Measurements from ENCODE around the gene ZNF750. TPM values are rescaled to one million over a fixed set of nuclear protein-coding genes. Genes with fewer than 3 reads are reported as not detected.

ZNF750 gene
- total RNA-seq, 2 experiments from 2014 or later: not detected

DNA sequence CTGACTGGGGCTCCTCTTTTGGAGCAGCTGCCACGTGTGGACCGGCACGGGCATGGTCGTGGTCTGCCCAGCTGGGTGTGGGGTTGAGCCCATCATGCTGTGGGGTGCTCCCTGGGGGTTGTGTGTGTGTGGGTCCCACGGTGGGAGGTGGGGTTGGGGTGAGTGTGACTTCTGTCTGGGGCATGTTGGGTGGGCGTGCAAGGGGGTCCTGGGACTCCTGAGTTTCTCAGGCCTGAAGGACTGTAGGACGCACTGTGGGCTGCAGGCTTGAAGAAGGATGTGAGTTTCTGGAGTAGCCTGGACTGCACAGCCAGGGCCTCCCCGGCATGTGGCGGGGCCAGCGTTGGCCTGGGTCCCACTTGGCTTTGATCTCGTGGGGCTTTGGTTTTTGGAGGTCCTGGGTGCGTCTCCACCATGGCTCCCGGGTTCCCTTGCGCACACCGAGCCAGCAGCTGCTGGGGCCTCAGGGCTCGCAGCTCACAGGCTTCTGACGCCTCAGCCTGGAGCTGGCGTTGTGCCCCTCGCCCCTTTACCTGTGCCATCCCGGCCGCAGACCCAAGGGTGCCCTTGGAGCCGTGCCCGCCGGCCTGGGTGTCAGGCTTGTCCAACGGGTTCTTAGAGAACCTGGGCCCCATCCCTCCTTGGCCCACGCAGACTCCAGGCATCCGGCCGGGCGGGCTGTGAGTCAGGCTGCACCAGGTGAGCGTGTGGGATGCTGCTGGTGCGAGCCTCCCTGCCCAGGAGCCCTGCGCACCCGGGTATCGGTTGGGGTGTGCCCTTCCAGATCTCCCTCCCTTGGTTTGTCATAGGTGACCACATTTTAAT is 34.4 kb upstream of the ZNF750 start:
- H3K9me3 Mint-ChIP-seq: no peaks in the 10 kb centered on the region
- DNase-seq (no peak), ATAC-seq (ENCODE audit: poor library complexity) (no peak)
- Histone ChIP-seq H3K9me3 (ENCODE audit: control insufficient read depth in 1 of 2, insufficient read depth in 1 of 2, low read length in 2 of 2) (no peaks in the 10 kb centered on the region), H3K27ac (ENCODE audit: low read depth in 1 of 2, low read length in 2 of 2) (no peak overlapping the region), H3K36me3 (ENCODE audit: insufficient read depth, low read length) (peaks cover 46% of the 10 kb centered on the region), H3K4me3 (ENCODE audit: low read length) (no peak overlapping the region), H3K27me3 (ENCODE audit: control insufficient read depth in 1 of 2, insufficient read depth in 2 of 2, low read length in 2 of 2) (no peaks in the 10 kb centered on the region), H3K4me1 (ENCODE audit: insufficient read depth, low read length) (peaks cover 23% of the 10 kb centered on the region)
- no peaks in the 10 kb centered on the region for H3K27me3 Mint-ChIP-seq
- peaks cover 12% of the 10 kb centered on the region for H3K4me1 Mint-ChIP-seq (ENCODE audit: low read depth)
- H3K36me3 Mint-ChIP-seq (ENCODE audit: low read depth): peaks cover 29% of the 10 kb centered on the region
- H3K4me3 Mint-ChIP-seq: no peak overlapping the region
- TF ChIP-seq, protein P1, sequence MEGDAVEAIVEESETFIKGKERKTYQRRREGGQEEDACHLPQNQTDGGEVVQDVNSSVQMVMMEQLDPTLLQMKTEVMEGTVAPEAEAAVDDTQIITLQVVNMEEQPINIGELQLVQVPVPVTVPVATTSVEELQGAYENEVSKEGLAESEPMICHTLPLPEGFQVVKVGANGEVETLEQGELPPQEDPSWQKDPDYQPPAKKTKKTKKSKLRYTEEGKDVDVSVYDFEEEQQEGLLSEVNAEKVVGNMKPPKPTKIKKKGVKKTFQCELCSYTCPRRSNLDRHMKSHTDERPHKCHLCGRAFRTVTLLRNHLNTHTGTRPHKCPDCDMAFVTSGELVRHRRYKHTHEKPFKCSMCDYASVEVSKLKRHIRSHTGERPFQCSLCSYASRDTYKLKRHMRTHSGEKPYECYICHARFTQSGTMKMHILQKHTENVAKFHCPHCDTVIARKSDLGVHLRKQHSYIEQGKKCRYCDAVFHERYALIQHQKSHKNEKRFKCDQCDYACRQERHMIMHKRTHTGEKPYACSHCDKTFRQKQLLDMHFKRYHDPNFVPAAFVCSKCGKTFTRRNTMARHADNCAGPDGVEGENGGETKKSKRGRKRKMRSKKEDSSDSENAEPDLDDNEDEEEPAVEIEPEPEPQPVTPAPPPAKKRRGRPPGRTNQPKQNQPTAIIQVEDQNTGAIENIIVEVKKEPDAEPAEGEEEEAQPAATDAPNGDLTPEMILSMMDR (IDR thresholded peaks at IDR 0.05): no peak
- CTCF ChIA-PET: no interaction called here
- intact Hi-C loops (cut with DNase I, micrococcal nuclease): no loop called here
- H3K27ac Mint-ChIP-seq: no peak overlapping the region
- POLR2A ChIA-PET: no interaction called here

DNA sequence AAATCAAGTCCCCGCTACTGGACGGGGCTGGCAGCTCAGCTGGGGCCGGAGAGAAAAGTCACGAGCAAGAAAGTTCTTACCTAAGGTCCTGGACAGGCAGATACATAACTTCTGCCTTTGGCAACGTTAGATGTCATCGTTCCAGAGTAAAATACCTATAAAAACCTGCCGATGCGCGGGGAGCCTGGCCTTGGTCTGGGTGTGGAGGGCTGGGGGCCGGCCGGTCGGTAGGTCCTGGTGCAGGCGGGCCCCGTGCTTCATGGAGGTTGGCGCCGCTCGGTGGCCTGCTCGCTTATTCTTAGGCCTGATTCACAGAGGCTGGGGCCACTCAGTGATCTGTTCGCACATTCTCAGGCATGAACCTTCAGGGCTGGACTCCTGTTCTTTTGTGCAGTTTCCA is 33.7 kb upstream of the ZNF750 start:
- Mint-ChIP-seq H3K9me3 (no peaks in the 10 kb centered on the region), H3K36me3 (ENCODE audit: low read depth) (peaks cover 26% of the 10 kb centered on the region), H3K27ac (peak overlapping the region; percentile 36), H3K27me3 (no peaks in the 10 kb centered on the region), H3K4me1 (ENCODE audit: low read depth) (peaks cover 7% of the 10 kb centered on the region), H3K4me3 (no peak overlapping the region)
- Histone ChIP-seq H3K4me3 (ENCODE audit: low read length) (no peak overlapping the region), H3K36me3 (ENCODE audit: insufficient read depth, low read length) (peaks cover 46% of the 10 kb centered on the region), H3K4me1 (ENCODE audit: insufficient read depth, low read length) (peaks cover 22% of the 10 kb centered on the region), H3K9me3 (ENCODE audit: control insufficient read depth in 1 of 2, insufficient read depth in 1 of 2, low read length in 2 of 2) (no peaks in the 10 kb centered on the region), H3K27ac (ENCODE audit: low read depth in 1 of 2, low read length in 2 of 2) (no peak overlapping the region), H3K27me3 (ENCODE audit: control insufficient read depth in 1 of 2, insufficient read depth in 2 of 2, low read length in 2 of 2) (no peaks in the 10 kb centered on the region)
- TF ChIP-seq, protein P1 (IDR thresholded peaks at IDR 0.05): no peak
- CTCF ChIA-PET: no interaction called here
- intact Hi-C loops (cut with DNase I, micrococcal nuclease): no loop called here
- DNase-seq: no peak
- ATAC-seq (ENCODE audit: poor library complexity): no peak
- POLR2A ChIA-PET: no interaction called here

DNA sequence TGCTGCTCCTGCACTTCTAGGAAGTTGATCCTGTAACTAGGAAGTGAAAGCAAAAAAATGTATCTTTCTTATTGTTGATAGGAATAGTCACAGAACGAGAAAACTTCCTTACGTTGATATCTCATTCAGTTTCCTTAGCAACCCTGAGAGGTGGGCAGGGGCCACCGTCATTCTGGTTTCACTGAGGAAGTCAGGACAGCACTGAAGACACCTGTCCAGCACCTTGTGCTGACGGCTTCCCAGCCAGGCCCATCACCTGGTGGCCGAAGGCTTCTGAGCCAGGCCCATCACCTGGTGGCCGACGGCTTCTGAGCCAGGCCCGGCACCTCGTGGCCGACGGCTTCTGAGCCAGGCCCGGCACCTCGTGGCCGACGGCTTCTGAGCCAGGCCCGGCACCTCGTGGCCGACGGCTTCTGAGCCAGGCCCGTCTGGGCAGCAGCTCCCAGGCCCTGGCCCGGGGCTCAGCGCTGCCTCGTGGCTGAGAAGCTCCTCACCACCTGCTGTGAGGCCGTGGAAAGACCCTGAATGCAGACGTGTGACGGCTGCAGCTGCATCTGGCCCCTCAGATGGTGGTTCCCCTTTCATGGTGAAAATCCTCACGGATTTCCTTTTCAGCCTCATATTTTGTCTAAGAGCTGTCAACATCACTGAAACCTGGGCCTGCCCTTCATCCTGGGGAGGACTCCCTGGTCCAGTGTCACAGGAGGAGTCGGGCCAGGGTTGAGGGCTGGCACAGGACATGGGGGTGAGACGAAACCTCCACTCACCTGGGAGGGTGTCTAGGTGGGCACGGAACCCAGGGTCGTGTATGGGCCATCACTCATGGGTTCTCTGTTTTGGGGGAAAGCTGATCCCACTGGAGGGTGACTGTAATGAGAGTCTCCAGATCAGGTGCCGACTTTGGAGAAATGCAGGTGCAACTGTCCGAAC is 33.0 kb upstream of the ZNF750 start:
- DNase-seq (no peak), ATAC-seq (ENCODE audit: poor library complexity) (no peak)
- Histone ChIP-seq H3K27me3 (ENCODE audit: control insufficient read depth in 1 of 2, insufficient read depth in 2 of 2, low read length in 2 of 2) (no peaks in the 10 kb centered on the region), H3K36me3 (ENCODE audit: insufficient read depth, low read length) (peaks cover 46% of the 10 kb centered on the region), H3K4me3 (ENCODE audit: low read length) (no peak overlapping the region), H3K4me1 (ENCODE audit: insufficient read depth, low read length) (peaks cover 20% of the 10 kb centered on the region), H3K27ac (ENCODE audit: low read depth in 1 of 2, low read length in 2 of 2) (no peak overlapping the region), H3K9me3 (ENCODE audit: control insufficient read depth in 1 of 2, insufficient read depth in 1 of 2, low read length in 2 of 2) (no peaks in the 10 kb centered on the region)
- Mint-ChIP-seq H3K27ac (peak overlapping the region; percentile 36), H3K36me3 (ENCODE audit: low read depth) (peaks cover 22% of the 10 kb centered on the region), H3K27me3 (no peaks in the 10 kb centered on the region), H3K9me3 (no peaks in the 10 kb centered on the region), H3K4me3 (no peak overlapping the region), H3K4me1 (ENCODE audit: low read depth) (peaks cover under 1% of the 10 kb centered on the region)
- TF ChIP-seq, protein P1 (IDR thresholded peaks at IDR 0.05): no peak
- CTCF ChIA-PET: no interaction called here
- POLR2A ChIA-PET: no interaction called here
- intact Hi-C loops (cut with DNase I, micrococcal nuclease): no loop called here

All from CD4-positive, alpha-beta T cell (primary cell).